ENCODE data around the gene GBE1. TPM values are rescaled to one million over a fixed set of nuclear protein-coding genes. Genes with fewer than 3 reads are reported as not detected.

Gene GBE1
- total RNA-seq, 1 donor from 2014 or later, result 34.4 TPM

- Mint-ChIP-seq H3K9me3 (no peaks in the 10 kb centered on the region), H3K4me1 (no peaks in the 10 kb centered on the region), H3K36me3 (no peaks in the 10 kb centered on the region), H3K27ac (no peak overlapping the region), H3K4me3 (no peak overlapping the region), H3K27me3 (ENCODE audit: insufficient read depth, low read depth) (no peaks in the 10 kb centered on the region)
- no peaks in the 10 kb centered on the region for H3K27me3 ChIP-seq
- DNase-seq (ENCODE audit: low spot score), result no peak
- no peak overlapping the region for H3K4me3 ChIP-seq
- H2AFZ ChIP-seq (replicated peaks), result no peak overlapping the region
- no peaks in the 10 kb centered on the region for H3K36me3 ChIP-seq
- H3K9ac ChIP-seq, result no peak overlapping the region
- no peaks in the 10 kb centered on the region for H4K20me1 ChIP-seq (ENCODE audit: low read depth)
- H3K27ac ChIP-seq, result no peak overlapping the region
- no peaks in the 10 kb centered on the region for H3K4me1 ChIP-seq
- TF ChIP-seq EZH2phosphoT487 (IDR thresholded peaks at IDR 0.05) (no peak), CTCF (IDR thresholded peaks at IDR 0.05) (no peak), EZH2 (IDR thresholded peaks at IDR 0.05) (no peak)
- H3F3A ChIP-seq (ENCODE audit: low read depth), result no peaks in the 10 kb centered on the region
- no peaks in the 10 kb centered on the region for H3K9me3 ChIP-seq (ENCODE audit: low read depth)
- no peak overlapping the region for H3K4me2 ChIP-seq
- H3K79me2 ChIP-seq (ENCODE audit: low read depth), result no peaks in the 10 kb centered on the region
These were observed 276.9 kb downstream of the GBE1 start for GRCh38 chr3:81484520-81484919.

GRCh38 chr3:81483046-81483445 is 278.4 kb downstream of the GBE1 start:
- no peak overlapping the region for H3K4me3 ChIP-seq
- H3F3A ChIP-seq (ENCODE audit: low read depth), result no peaks in the 10 kb centered on the region
- H3K4me1 ChIP-seq, result no peaks in the 10 kb centered on the region
- no peak overlapping the region for H3K27ac ChIP-seq
- H3K27me3 ChIP-seq, result no peaks in the 10 kb centered on the region
- Mint-ChIP-seq H3K36me3 (no peaks in the 10 kb centered on the region), H3K27me3 (ENCODE audit: insufficient read depth, low read depth) (no peaks in the 10 kb centered on the region), H3K4me3 (no peak overlapping the region), H3K9me3 (no peaks in the 10 kb centered on the region), H3K4me1 (no peaks in the 10 kb centered on the region), H3K27ac (no peak overlapping the region)
- no peaks in the 10 kb centered on the region for H4K20me1 ChIP-seq (ENCODE audit: low read depth)
- no peak overlapping the region for H2AFZ ChIP-seq (replicated peaks)
- no peak for TF ChIP-seq EZH2 (IDR thresholded peaks at IDR 0.05)
- TF ChIP-seq EZH2phosphoT487 (IDR thresholded peaks at IDR 0.05), result no peak
- no peak for TF ChIP-seq CTCF (IDR thresholded peaks at IDR 0.05)
- H3K79me2 ChIP-seq (ENCODE audit: low read depth), result no peaks in the 10 kb centered on the region
- no peaks in the 10 kb centered on the region for H3K9me3 ChIP-seq (ENCODE audit: low read depth)
- no peak overlapping the region for H3K4me2 ChIP-seq
- no peak for DNase-seq (ENCODE audit: low spot score)
- no peaks in the 10 kb centered on the region for H3K36me3 ChIP-seq
- H3K9ac ChIP-seq, result no peak overlapping the region

GRCh38 chr3:81477740-81478139 is 283.7 kb downstream of the GBE1 start:
- no peaks in the 10 kb centered on the region for H3K27me3 Mint-ChIP-seq (ENCODE audit: insufficient read depth, low read depth)
- no peaks in the 10 kb centered on the region for H3K36me3 Mint-ChIP-seq
- TF ChIP-seq EZH2 (IDR thresholded peaks at IDR 0.05) (no peak), EZH2phosphoT487 (IDR thresholded peaks at IDR 0.05) (no peak), CTCF (IDR thresholded peaks at IDR 0.05) (no peak)

More at GRCh38 chr3:81477740-81478139, 283.7 kb downstream of the GBE1 start:
- Histone ChIP-seq H3K79me2 (ENCODE audit: low read depth) (no peaks in the 10 kb centered on the region), H3K4me3 (no peak overlapping the region), H3K27me3 (no peaks in the 10 kb centered on the region), H3F3A (ENCODE audit: low read depth) (no peaks in the 10 kb centered on the region), H2AFZ (replicated peaks) (no peak overlapping the region), H3K9me3 (ENCODE audit: low read depth) (no peaks in the 10 kb centered on the region), H4K20me1 (ENCODE audit: low read depth) (no peaks in the 10 kb centered on the region), H3K4me1 (no peaks in the 10 kb centered on the region), H3K27ac (no peak overlapping the region), H3K9ac (no peak overlapping the region), H3K36me3 (no peaks in the 10 kb centered on the region), H3K4me2 (no peak overlapping the region)
- no peaks in the 10 kb centered on the region for H3K9me3 Mint-ChIP-seq
- H3K27ac Mint-ChIP-seq, result no peak overlapping the region
- DNase-seq (ENCODE audit: low spot score), result no peak
- H3K4me1 Mint-ChIP-seq, result no peaks in the 10 kb centered on the region
- H3K4me3 Mint-ChIP-seq, result no peak overlapping the region

All from neural progenitor cell (in vitro differentiated cells).